Stimulated activated CD4-positive, alpha-beta T cell treated with anti-CD3 and anti-CD28 coated beads, Interleukin-1b, Interleukin-23, amount 100 ng/mL, for 24 hours (primary cell): ENCODE measurements around the gene CCDC179.
A peak's percentile ranks its signal among the peaks of the same experiment; 100 is the strongest.

ENCODE experiments used
- DNase-seq, 4 experiments: peaks; one replicate each; pipeline ENCODE4 v3.0.0-alpha.2; 2020; ENCODE audit warnings: low read depth in 4 of 4, low spot score in 1 of 4

CCDC179 gene

GRCh38 chr11:22860241-22860640, at the start of gene CCDC179:
Gene CCDC179, minus strand, starts transcription at chr11:22860474. Its CDS starts 53 bp downstream, at chr11:22860421.
- no peak for DNase-seq

GRCh38 chr11:22903782-22904181, 43.5 kb upstream of the CCDC179 start:
- no peak for DNase-seq

GRCh38 chr11:22901603-22902002, 41.3 kb upstream of the CCDC179 start:
- DNase-seq: no peak

GRCh38 chr11:22900764-22901486, 40.7 kb upstream of the CCDC179 start:
- DNase-seq: no peak

GRCh38 chr11:22898036-22898435, 37.8 kb upstream of the CCDC179 start:
- no peak for DNase-seq

GRCh38 chr11:22890227-22890626, 30.0 kb upstream of the CCDC179 start:
- no peak for DNase-seq

- no peak for DNase-seq
Measured at GRCh38 chr11:22884217-22884616, 23.9 kb upstream of the CCDC179 start.

GRCh38 chr11:22879630-22880029, 19.4 kb upstream of the CCDC179 start:
- DNase-seq: no peak

GRCh38 chr11:22878604-22879003, 18.3 kb upstream of the CCDC179 start:
- no peak for DNase-seq

GRCh38 chr11:22878039-22878438, 17.8 kb upstream of the CCDC179 start:
- no peak for DNase-seq

GRCh38 chr11:22875869-22876473, 15.7 kb upstream of the CCDC179 start:
- DNase-seq: peak; percentile 13 to 44 (median 29)

- no peak for DNase-seq
Measured at GRCh38 chr11:22869325-22869724, 9.1 kb upstream of the CCDC179 start.

GRCh38 chr11:22859756-22860155, 518 bp downstream of the CCDC179 start:
- DNase-seq: no peak

GRCh38 chr11:22851477-22851876, 8.8 kb downstream of the CCDC179 start:
- no peak for DNase-seq

- DNase-seq: no peak
Measured at GRCh38 chr11:22846726-22847125, 13.5 kb downstream of the CCDC179 start.

GRCh38 chr11:22832315-22833015, 27.8 kb downstream of the CCDC179 start:
- DNase-seq: no peak

- DNase-seq: no peak
Measured at GRCh38 chr11:22830082-22830414, 30.2 kb downstream of the CCDC179 start.

GRCh38 chr11:22829231-22830081, 30.8 kb downstream of the CCDC179 start, which contains the start of gene SVIP:
Gene SVIP, minus strand, starts transcription at chr11:22829801. Its CDS starts 53 bp downstream, at chr11:22829748.
- DNase-seq: peak; percentile 88 to 98 (median 92)

GRCh38 chr11:22828373-22828772, 31.9 kb downstream of the CCDC179 start:
- DNase-seq: no peak

GRCh38 chr11:22822203-22822602, 38.1 kb downstream of the CCDC179 start:
- no peak for DNase-seq

- no peak for DNase-seq
Measured at GRCh38 chr11:22809893-22810292, 50.4 kb downstream of the CCDC179 start.
